Astrocyte of the spinal cord (primary cell): Measurements from ENCODE around the gene RSPH9.
A peak's percentile ranks its signal among the peaks of the same experiment; 100 is the strongest.
"Not testable (repeated sequence)": the region's sequence is repeated elsewhere in the genome, so short reads cannot be mapped to it uniquely, and the experiment has no call there.

Experiments used
- DNase-seq: peaks from one replicate; pipeline ENCODE4 v3.0.0; 2011; ENCODE audit warnings: low read depth, low spot score
- H3K4me3 ChIP-seq: 2 replicates; pipeline ENCODE4 v1.5.1; 2011; ENCODE audit warnings: low read depth, mild to moderate bottlenecking, low read length, moderate library complexity
- in situ Hi-C: cut with HindIII; loops from 2 replicates; pipeline ENCODE4 v1.10.0; 2017; ENCODE audit warnings: low sequenced_read_pairs
- TF ChIP-seq, protein P1 (sequence below): IDR thresholded peaks from 2 replicates; pipeline ENCODE4 v1.5.1; 2012; ENCODE audit warnings: low read depth, mild to moderate bottlenecking, low read length, inconsistent platforms

The RSPH9 gene

GRCh38 chr6:43698584-43699349, 53.9 kb downstream of the RSPH9 start:
- TF ChIP-seq, protein P1, sequence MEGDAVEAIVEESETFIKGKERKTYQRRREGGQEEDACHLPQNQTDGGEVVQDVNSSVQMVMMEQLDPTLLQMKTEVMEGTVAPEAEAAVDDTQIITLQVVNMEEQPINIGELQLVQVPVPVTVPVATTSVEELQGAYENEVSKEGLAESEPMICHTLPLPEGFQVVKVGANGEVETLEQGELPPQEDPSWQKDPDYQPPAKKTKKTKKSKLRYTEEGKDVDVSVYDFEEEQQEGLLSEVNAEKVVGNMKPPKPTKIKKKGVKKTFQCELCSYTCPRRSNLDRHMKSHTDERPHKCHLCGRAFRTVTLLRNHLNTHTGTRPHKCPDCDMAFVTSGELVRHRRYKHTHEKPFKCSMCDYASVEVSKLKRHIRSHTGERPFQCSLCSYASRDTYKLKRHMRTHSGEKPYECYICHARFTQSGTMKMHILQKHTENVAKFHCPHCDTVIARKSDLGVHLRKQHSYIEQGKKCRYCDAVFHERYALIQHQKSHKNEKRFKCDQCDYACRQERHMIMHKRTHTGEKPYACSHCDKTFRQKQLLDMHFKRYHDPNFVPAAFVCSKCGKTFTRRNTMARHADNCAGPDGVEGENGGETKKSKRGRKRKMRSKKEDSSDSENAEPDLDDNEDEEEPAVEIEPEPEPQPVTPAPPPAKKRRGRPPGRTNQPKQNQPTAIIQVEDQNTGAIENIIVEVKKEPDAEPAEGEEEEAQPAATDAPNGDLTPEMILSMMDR = no peak
- no peak overlapping the region for H3K4me3 ChIP-seq
- DNase-seq = peak; percentile 36
- in situ Hi-C loops = no loop called here

- in situ Hi-C loops = no loop called here
- TF ChIP-seq, protein P1 = no peak
- no peak overlapping the region for H3K4me3 ChIP-seq
- no peak for DNase-seq
Observed at GRCh38 chr6:43699564-43700186, 54.8 kb downstream of the RSPH9 start.

- H3K4me3 ChIP-seq, DNase-seq, in situ Hi-C loops: not testable (repeated sequence)
Observed at GRCh38 chr6:43700939-43701560, 56.2 kb downstream of the RSPH9 start.

GRCh38 chr6:43702171-43702533, 57.3 kb downstream of the RSPH9 start:
- in situ Hi-C loops = no loop called here
- DNase-seq = no peak
- TF ChIP-seq, protein P1 = no peak
- no peak overlapping the region for H3K4me3 ChIP-seq

GRCh38 chr6:43702534-43703440, 58.0 kb downstream of the RSPH9 start:
- DNase-seq = peak; percentile 89
- TF ChIP-seq, protein P1 = no peak
- in situ Hi-C loops = no loop called here
- H3K4me3 ChIP-seq = no peak overlapping the region

GRCh38 chr6:43703512-43704429, 58.9 kb downstream of the RSPH9 start:
- in situ Hi-C loops = no loop called here
- no peak for DNase-seq

More at GRCh38 chr6:43703512-43704429, 58.9 kb downstream of the RSPH9 start:
- no peak overlapping the region for H3K4me3 ChIP-seq
- TF ChIP-seq, protein P1 = no peak
